Activated T-helper 17 cell treated with anti-CD3 and anti-CD28 coated beads, Interleukin-2, amount 50 U/mL, for 72 hours (primary cell): ENCODE data around the gene GDPD2. TPM values are rescaled to one million over a fixed set of nuclear protein-coding genes. Genes with fewer than 3 reads are reported as not detected.
"Not testable (repeated sequence)": the region's sequence is repeated elsewhere in the genome, so short reads cannot be mapped to it uniquely, and the experiment has no call there.

ENCODE experiments used
- ATAC-seq: fragments of 150-1000 bp; cut with Tn5 transposase; replicated peaks from 2 replicates; pipeline ENCODE4 v1.10.0; 2021; ENCODE audit warnings: mild to moderate bottlenecking, moderate library complexity
- H3K27ac Mint-ChIP-seq: one replicate; pipeline ENCODE4 v1.8.0; 2022; ENCODE audit warnings: mixed read lengths
- H3K27me3 Mint-ChIP-seq: one replicate; pipeline ENCODE4 v1.8.0; 2022; ENCODE audit warnings: mixed read lengths
- H3K36me3 Mint-ChIP-seq: one replicate; pipeline ENCODE4 v1.8.0; 2022; ENCODE audit warnings: low read depth, mild to moderate bottlenecking, mixed read lengths
- H3K4me1 Mint-ChIP-seq: one replicate; pipeline ENCODE4 v1.8.0; 2022; ENCODE audit warnings: mixed read lengths
- H3K4me3 Mint-ChIP-seq: one replicate; pipeline ENCODE4 v1.8.0; 2022; ENCODE audit warnings: mild to moderate bottlenecking, mixed read lengths
- H3K9me3 Mint-ChIP-seq: one replicate; pipeline ENCODE4 v1.8.0; 2022; ENCODE audit warnings: mixed read lengths
- total RNA-seq, 2 donors: library from RNA; stranded (reverse); gene quantifications; one replicate each; pipeline ENCODE4 v1.2.3, GENCODE V29; 2022

The GDPD2 gene
- total RNA-seq = under 1 TPM; 0.24 to 0.69 TPM

GRCh38 chrX:70422851-70423341 is at the start of gene GDPD2:
Gene GDPD2 (plus strand): TSS chrX:70423314. CDS start chrX:70424985, 1,671 bp downstream.
- H3K4me3 Mint-ChIP-seq = no peak within 1 kb of the TSS
- no peaks in the 10 kb centered on the region for H3K36me3 Mint-ChIP-seq
- H3K27me3 Mint-ChIP-seq = no peaks in the 10 kb centered on the region
- H3K4me1 Mint-ChIP-seq = no peaks in the 10 kb centered on the region
- no peak for ATAC-seq
- no peaks in the 10 kb centered on the region for H3K9me3 Mint-ChIP-seq
- H3K27ac Mint-ChIP-seq = no peak within 1 kb of the TSS

- Mint-ChIP-seq H3K27me3 (no peaks in the 10 kb centered on the region), H3K4me1 (no peaks in the 10 kb centered on the region), H3K27ac (no peak overlapping the region)
Measured at GRCh38 chrX:70386235-70386634, 36.9 kb upstream of the GDPD2 start.

GRCh38 chrX:70398899-70399298 is 24.2 kb upstream of the GDPD2 start:
- H3K4me3 Mint-ChIP-seq = peak overlapping the region; percentile 23
- H3K27me3 Mint-ChIP-seq = no peaks in the 10 kb centered on the region
- H3K36me3 Mint-ChIP-seq = no peaks in the 10 kb centered on the region
- no peak overlapping the region for H3K27ac Mint-ChIP-seq
- H3K9me3 Mint-ChIP-seq = no peaks in the 10 kb centered on the region
- H3K4me1 Mint-ChIP-seq = no peaks in the 10 kb centered on the region
- ATAC-seq = peak; percentile 42

More at GRCh38 chrX:70386235-70386634, 36.9 kb upstream of the GDPD2 start:
- no peak for ATAC-seq
- no peaks in the 10 kb centered on the region for H3K36me3 Mint-ChIP-seq
- H3K9me3 Mint-ChIP-seq = no peaks in the 10 kb centered on the region
- H3K4me3 Mint-ChIP-seq = no peak overlapping the region

GRCh38 chrX:70400181-70400580 is 22.9 kb upstream of the GDPD2 start:
- H3K36me3 Mint-ChIP-seq, H3K4me1 Mint-ChIP-seq, H3K4me3 Mint-ChIP-seq, ATAC-seq, H3K9me3 Mint-ChIP-seq, H3K27me3 Mint-ChIP-seq, H3K27ac Mint-ChIP-seq: not testable (repeated sequence)

- no peaks in the 10 kb centered on the region for H3K27me3 Mint-ChIP-seq
- H3K9me3 Mint-ChIP-seq = no peaks in the 10 kb centered on the region
- no peaks in the 10 kb centered on the region for H3K4me1 Mint-ChIP-seq
- H3K4me3 Mint-ChIP-seq = no peak overlapping the region
- no peaks in the 10 kb centered on the region for H3K36me3 Mint-ChIP-seq
- ATAC-seq = no peak
- no peak overlapping the region for H3K27ac Mint-ChIP-seq
Measured at GRCh38 chrX:70402721-70403120, 20.4 kb upstream of the GDPD2 start.

DNA sequence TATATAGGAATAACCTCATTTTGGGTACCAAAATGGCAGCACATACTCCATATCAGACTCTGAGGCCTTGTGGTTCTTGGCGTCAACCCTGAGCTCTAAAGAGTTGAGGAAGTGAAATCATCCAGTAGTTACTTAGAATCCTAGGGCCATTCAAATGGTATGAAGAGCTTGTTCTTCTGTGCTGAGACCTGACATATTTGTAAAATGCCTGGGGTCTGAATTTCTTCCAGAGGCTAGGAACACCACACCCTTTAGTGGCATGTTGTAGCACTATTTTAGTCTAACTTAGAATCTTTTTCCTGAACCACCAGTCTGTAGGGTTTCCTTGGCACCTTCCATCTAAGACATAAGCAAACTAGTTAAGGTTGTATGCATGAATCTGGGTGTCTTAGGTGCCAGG is 18.1 kb upstream of the GDPD2 start:
- Mint-ChIP-seq H3K4me3 (no peak overlapping the region), H3K9me3 (no peaks in the 10 kb centered on the region), H3K36me3 (no peaks in the 10 kb centered on the region), H3K4me1 (no peaks in the 10 kb centered on the region), H3K27ac (no peak overlapping the region), H3K27me3 (no peaks in the 10 kb centered on the region)
- no peak for ATAC-seq

DNA sequence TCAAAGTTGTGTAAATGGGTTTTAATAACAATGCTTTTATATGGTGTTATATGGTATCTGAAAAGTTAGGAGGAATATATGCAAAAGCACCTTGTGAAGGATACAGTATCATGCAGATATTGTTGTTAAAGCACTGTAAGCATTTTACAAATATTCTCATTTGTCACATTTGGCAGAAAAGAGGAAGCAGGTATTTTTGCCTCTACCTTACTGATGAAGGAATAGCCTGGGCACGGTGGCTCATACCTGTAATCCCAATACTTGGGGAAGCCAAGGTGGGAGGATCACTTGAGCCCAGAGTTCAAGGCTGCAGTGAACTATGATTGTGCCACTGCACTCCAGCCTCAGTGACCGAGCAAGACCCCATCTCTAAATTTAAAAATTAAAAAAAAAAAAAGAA is 12.2 kb upstream of the GDPD2 start:
- Mint-ChIP-seq H3K27me3 (no peaks in the 10 kb centered on the region), H3K4me1 (no peaks in the 10 kb centered on the region), H3K9me3 (no peaks in the 10 kb centered on the region), H3K36me3 (no peaks in the 10 kb centered on the region), H3K4me3 (no peak overlapping the region), H3K27ac (no peak overlapping the region)
- ATAC-seq = no peak

DNA sequence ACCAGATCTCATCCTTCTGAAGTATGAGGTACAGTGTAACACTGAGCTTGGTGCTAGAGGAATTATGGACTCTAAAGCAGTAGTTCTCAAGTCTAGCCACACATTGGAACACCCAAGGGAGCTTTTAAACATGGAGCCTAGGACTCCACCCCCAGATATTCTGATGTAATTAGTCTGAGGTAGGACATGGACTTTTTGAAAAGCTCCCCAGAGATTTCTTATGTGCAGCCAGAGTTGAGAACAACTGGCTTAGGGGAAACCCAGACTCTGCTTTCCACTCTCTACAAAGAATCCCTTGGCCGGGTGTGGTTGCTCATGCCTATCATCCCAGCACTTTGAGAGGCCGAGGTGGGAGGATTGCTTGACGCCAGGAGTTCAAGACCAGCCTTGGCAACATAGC is 11.6 kb upstream of the GDPD2 start:
- ATAC-seq = no peak
- H3K4me1 Mint-ChIP-seq = no peaks in the 10 kb centered on the region
- H3K9me3 Mint-ChIP-seq = no peaks in the 10 kb centered on the region
- no peak overlapping the region for H3K4me3 Mint-ChIP-seq
- no peaks in the 10 kb centered on the region for H3K36me3 Mint-ChIP-seq
- H3K27ac Mint-ChIP-seq = no peak overlapping the region
- no peaks in the 10 kb centered on the region for H3K27me3 Mint-ChIP-seq

DNA sequence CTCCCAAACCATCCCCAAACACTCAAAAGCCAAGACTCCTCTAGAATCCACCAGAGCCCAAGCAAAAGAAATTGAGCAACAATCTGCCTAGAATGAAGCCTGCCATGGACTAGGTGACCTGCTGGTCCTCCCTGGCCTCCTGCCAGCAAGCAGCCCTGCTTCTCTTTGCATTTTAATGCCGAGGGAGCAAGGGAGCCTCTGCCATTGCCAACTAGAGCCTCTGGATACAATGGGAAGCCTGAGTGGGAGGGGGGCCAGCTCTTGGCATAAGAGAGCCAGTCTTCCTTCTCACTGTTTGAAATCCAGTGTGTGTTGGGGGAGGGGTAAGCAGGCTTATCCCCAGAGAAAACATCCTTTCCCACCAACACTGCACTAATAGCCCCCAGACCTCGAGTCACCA is 1.5 kb upstream of the GDPD2 start:
- Mint-ChIP-seq H3K4me1 (no peaks in the 10 kb centered on the region), H3K9me3 (no peaks in the 10 kb centered on the region), H3K36me3 (no peaks in the 10 kb centered on the region), H3K27me3 (no peaks in the 10 kb centered on the region), H3K4me3 (no peak overlapping the region), H3K27ac (no peak overlapping the region)
- no peak for ATAC-seq

GRCh38 chrX:70423936-70424675 is 992 bp downstream of the GDPD2 start:
- H3K4me1 Mint-ChIP-seq = no peaks in the 10 kb centered on the region
- no peaks in the 10 kb centered on the region for H3K9me3 Mint-ChIP-seq
- H3K27me3 Mint-ChIP-seq = no peaks in the 10 kb centered on the region
- no peak overlapping the region for H3K4me3 Mint-ChIP-seq
- no peak for ATAC-seq
- H3K36me3 Mint-ChIP-seq = no peaks in the 10 kb centered on the region
- H3K27ac Mint-ChIP-seq = no peak overlapping the region

DNA sequence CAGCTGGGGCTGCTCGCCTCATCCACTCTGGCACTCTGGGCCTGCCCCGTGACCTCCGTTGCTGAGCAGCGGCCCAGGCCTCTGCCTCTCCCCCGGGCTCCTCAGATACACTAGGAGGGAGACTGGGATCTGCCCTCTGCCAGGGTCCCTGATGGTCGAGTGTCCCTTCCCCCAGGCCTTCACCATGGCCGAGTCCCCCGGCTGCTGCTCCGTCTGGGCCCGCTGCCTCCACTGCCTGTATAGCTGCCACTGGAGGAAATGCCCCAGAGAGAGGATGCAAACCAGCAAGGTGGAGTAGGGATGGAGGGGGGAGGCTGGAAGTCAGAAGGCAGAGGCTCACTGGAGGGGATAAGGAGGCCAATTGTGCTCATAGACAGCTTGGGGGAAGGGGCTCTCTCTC is 1.7 kb downstream of the GDPD2 start:
- no peak for ATAC-seq
- Mint-ChIP-seq H3K36me3 (no peaks in the 10 kb centered on the region), H3K4me3 (no peak overlapping the region), H3K27ac (no peak overlapping the region), H3K9me3 (no peaks in the 10 kb centered on the region), H3K4me1 (no peaks in the 10 kb centered on the region), H3K27me3 (no peaks in the 10 kb centered on the region)

GRCh38 chrX:70426286-70427278 is 3.5 kb downstream of the GDPD2 start:
- no peaks in the 10 kb centered on the region for H3K4me1 Mint-ChIP-seq
- no peak overlapping the region for H3K27ac Mint-ChIP-seq
- no peaks in the 10 kb centered on the region for H3K27me3 Mint-ChIP-seq
- no peak for ATAC-seq
- H3K36me3 Mint-ChIP-seq = no peaks in the 10 kb centered on the region
- H3K9me3 Mint-ChIP-seq = no peaks in the 10 kb centered on the region
- H3K4me3 Mint-ChIP-seq = no peak overlapping the region

DNA sequence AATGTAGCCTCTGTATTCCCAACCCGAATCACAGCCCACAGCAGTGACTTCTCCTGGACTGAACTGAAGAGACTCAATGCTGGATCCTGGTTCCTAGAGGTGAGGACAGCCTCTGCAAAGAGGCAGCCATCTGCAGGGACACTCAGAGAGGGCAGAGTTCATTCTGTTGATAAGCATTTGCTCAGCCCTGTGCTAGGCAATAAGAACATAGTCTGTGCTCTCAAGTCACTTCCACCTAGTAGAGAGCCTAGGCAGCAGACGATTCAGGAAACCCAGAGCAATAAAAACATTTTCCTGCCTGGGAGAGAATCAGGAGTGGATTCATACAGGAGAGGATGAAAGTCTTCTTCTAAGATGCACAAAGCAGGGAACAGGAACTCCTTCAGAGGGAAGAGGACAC is 4.3 kb downstream of the GDPD2 start:
- no peaks in the 10 kb centered on the region for H3K27me3 Mint-ChIP-seq
- no peak overlapping the region for H3K4me3 Mint-ChIP-seq
- ATAC-seq = no peak

DNA sequence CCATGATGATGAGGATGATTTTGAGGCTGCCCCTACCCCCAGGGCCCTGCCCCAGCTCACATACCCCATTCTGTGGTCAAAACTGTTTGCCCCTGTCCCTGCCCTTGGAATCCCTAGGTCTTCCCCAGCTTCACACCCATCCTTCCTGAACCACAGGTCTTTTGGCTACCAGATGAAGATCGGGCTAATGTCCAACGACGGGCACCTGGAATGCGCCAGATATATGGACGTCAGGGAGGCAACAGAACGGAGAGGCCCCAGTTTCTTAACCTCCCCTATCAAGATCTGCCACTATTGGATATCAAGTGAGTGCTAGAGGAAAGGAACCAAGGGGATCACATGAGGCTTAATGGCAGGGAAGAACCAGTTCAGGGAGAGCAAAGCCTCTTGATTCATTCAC is 6.6 kb downstream of the GDPD2 start:
- Mint-ChIP-seq H3K4me1 (no peaks in the 10 kb centered on the region), H3K27me3 (no peaks in the 10 kb centered on the region), H3K9me3 (no peaks in the 10 kb centered on the region), H3K27ac (no peak overlapping the region), H3K4me3 (no peak overlapping the region), H3K36me3 (no peaks in the 10 kb centered on the region)
- no peak for ATAC-seq

More for the DNA sequence above, 4.3 kb downstream of the GDPD2 start:
- Mint-ChIP-seq H3K4me1 (no peaks in the 10 kb centered on the region), H3K9me3 (no peaks in the 10 kb centered on the region), H3K36me3 (no peaks in the 10 kb centered on the region), H3K27ac (no peak overlapping the region)
